HepG2 (cell line): ENCODE results near the gene ZCCHC24. TPM values are rescaled to one million over a fixed set of nuclear protein-coding genes. Genes with fewer than 3 reads are reported as not detected.

Source experiments
- CCAR2 ChIP-seq: fragments of 200-400 bp; formaldehyde crosslinking; optimal IDR thresholded peaks from 2 replicates; pipeline ENCODE3; 2018; ENCODE audit warnings: low read depth, mild to moderate bottlenecking, low read length, moderate library complexity
- DZIP1 ChIP-seq: sonication (generic); formaldehyde crosslinking; IDR thresholded peaks from 2 replicates; pipeline ENCODE4 v1.5.0; 2020; ENCODE audit warnings: mild to moderate bottlenecking, missing genetic modification reagents
- MNT ChIP-seq: fragments of 450-650 bp; IDR thresholded peaks from 2 replicates; pipeline ENCODE4 v1.6.1; 2016
- RNF2 ChIP-seq: fragments of 450-650 bp; conservative IDR thresholded peaks from 2 replicates; pipeline ENCODE4 v1.6.1; 2016; ENCODE audit warnings: low read depth
- SALL1 ChIP-seq: sonication (generic); formaldehyde crosslinking; IDR thresholded peaks from 2 replicates; pipeline ENCODE4 v1.8.0; 2022; ENCODE audit warnings: mild to moderate bottlenecking, missing genetic modification reagents
- SP1 ChIP-seq, 2 experiments: fragments of 450-650 bp in 1 of 2; sonication (generic) in 1 of 2; formaldehyde crosslinking in 1 of 2; IDR thresholded peaks; 2 replicates each; pipeline versions ENCODE4 v1.4.0 to v1.6.1; 2016 to 2020; ENCODE audit warnings: missing genetic modification reagents in 1 of 2
- ZNF282 ChIP-seq: fragments of 450-650 bp; IDR thresholded peaks from 2 replicates; pipeline ENCODE4 v1.6.1; 2018; ENCODE audit not compliant: partially characterized antibody
- ZNF687 ChIP-seq: sonication (generic); formaldehyde crosslinking; IDR thresholded peaks from 2 replicates; pipeline ENCODE4 v1.5.1; 2020; ENCODE audit warnings: mild to moderate bottlenecking, missing genetic modification reagents, moderate library complexity
- polyA plus RNA-seq, 8 experiments: library from polyadenylated mRNA; depleted of rRNA in 3 of 8; stranded (reverse) in 7 of 8; unstranded in 1 of 8; fragments of >200 nt; fragmentation: Illumina TruSeq in 4 of 8; extraction: Trizol in 4 of 8; gene quantifications; 2 replicates each; pipeline versions ENCODE4 v1.2.1 to v1.2.3, GENCODE V29; 2011 to 2016; ENCODE audit warnings: low read depth in 4 of 8, missing spikeins in 1 of 8, mixed read lengths in 1 of 8; ENCODE audit not compliant: insufficient read depth in 1 of 8
- total RNA-seq, 5 experiments: library from RNA; depleted of rRNA; stranded (reverse); fragments of >200 nt; fragmentation: Illumina TruSeq; extraction: Trizol; gene quantifications; 2 replicates each; pipeline ENCODE4 v1.2.3, GENCODE V29; 2016; ENCODE audit warnings: low read depth in 1 of 5

The ZCCHC24 gene
- total and polyA plus RNA-seq, 2 of the 13 experiments (the other 11 are each of a cell fraction or from before 2014, with no cell fraction given), result 3.1 to 7.9 TPM

GRCh38 chr10:79376751-79377556, 68.5 kb downstream of the ZCCHC24 start (continued):
- TF ChIP-seq ZNF687 (CRISPR knock-in tag) (peak; percentile 22; the same call in 1 of the 2 replicates), SP1 (IDR thresholded peaks at IDR 0.05) (0 out of 2 replicates have a peak, but pooled peaks have one; percentile 11), SP1 (CRISPR knock-in tag; IDR thresholded peaks at IDR 0.05) (no peak), CCAR2 (no peak), MNT (peak; percentile 98), ZNF282 (peak; percentile 66), SALL1 (CRISPR knock-in tag) (no peak), RNF2 (no peak), DZIP1 (CRISPR knock-in tag) (no peak)
- TF ChIP-seq, all 625 proteins: peak for 14
